Lower leg skin (tissue), 4 donors: ENCODE measurements around the gene COL19A1. TPM values are rescaled to one million over a fixed set of nuclear protein-coding genes. Genes with fewer than 3 reads are reported as not detected.

Experiments used
- DNase-seq, 2 donors: peaks; one replicate each; pipeline ENCODE4 v3.0.0-alpha.2; 2019; ENCODE audit warnings: low spot score in 2 of 2
- H3K4me3 ChIP-seq: fragments of 200-600 bp; sonication (generic); 2 replicates; pipeline ENCODE4 v1.5.1; 2017; ENCODE audit warnings: mild to moderate bottlenecking, low read depth; ENCODE audit not compliant: poor library complexity, severe bottlenecking
- POLR2A ChIP-seq, 2 donors: fragments of 450-650 bp; IDR thresholded peaks; one replicate each; pipeline ENCODE4 v1.6.1; 2016 to 2017; ENCODE audit warnings: antibody characterized with exemption in 2 of 2, mild to moderate bottlenecking in 1 of 2, moderate library complexity in 1 of 2
- WGBS, 2 donors: methylation state at CpG; one replicate each; pipeline ENCODE4 v1.1.5; 2018; 5-methylcytosine and 5-hydroxymethylcytosine counted together
- intact Hi-C: fragments of 100-400 bp; cut with DNase I; formaldehyde crosslinking; loops from one replicate; pipeline ENCODE4 v1.15.0; 2023; ENCODE audit warnings: low total_unique reads
- total RNA-seq, 4 donors: library from RNA; depleted of rRNA; stranded (reverse); fragments of >200 nt; gene quantifications; one replicate each; pipeline ENCODE4 v1.1.0, GENCODE V29; 2016
- TF ChIP-seq, protein P1 (sequence below), 3 donors: fragments of 450-650 bp; IDR thresholded peaks; one replicate each; pipeline ENCODE4 v1.5.1; 2016; ENCODE audit warnings: antibody characterized with exemption in 3 of 3, mild to moderate bottlenecking in 3 of 3, moderate library complexity in 2 of 3

Gene COL19A1
- total RNA-seq, 4 donors from 2014 or later, result 0.12 to 0.19 TPM; not detected in 2

DNA sequence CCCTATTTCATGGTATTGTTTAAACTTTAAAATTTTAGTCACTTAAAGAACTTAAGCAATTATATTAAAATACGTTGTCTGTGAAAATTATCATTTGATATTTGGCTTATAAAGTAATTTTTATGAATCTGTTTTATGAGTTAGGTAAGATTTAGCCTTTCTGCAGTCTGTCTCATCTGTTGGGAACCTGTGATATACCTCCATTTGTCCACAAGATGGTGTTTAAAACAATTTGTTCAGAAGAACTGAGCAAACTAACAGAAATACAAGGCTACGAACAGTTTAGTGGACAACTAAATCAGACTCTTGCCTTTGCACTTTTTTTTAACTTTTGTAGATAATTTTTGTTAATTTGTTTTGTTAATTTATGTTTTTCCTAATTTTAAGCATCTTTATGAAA, 344.1 kb downstream of the COL19A1 start:
- TF ChIP-seq, protein P1, sequence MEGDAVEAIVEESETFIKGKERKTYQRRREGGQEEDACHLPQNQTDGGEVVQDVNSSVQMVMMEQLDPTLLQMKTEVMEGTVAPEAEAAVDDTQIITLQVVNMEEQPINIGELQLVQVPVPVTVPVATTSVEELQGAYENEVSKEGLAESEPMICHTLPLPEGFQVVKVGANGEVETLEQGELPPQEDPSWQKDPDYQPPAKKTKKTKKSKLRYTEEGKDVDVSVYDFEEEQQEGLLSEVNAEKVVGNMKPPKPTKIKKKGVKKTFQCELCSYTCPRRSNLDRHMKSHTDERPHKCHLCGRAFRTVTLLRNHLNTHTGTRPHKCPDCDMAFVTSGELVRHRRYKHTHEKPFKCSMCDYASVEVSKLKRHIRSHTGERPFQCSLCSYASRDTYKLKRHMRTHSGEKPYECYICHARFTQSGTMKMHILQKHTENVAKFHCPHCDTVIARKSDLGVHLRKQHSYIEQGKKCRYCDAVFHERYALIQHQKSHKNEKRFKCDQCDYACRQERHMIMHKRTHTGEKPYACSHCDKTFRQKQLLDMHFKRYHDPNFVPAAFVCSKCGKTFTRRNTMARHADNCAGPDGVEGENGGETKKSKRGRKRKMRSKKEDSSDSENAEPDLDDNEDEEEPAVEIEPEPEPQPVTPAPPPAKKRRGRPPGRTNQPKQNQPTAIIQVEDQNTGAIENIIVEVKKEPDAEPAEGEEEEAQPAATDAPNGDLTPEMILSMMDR (IDR thresholded peaks at IDR 0.05), result no peak
- no peak for TF ChIP-seq POLR2A (IDR thresholded peaks at IDR 0.05)
- WGBS, 2 donors, result 55 to 62% methylated on average over 2 of the region's 2 CpGs
- H3K4me3 ChIP-seq, result no peak overlapping the region
- no peak for DNase-seq
- intact Hi-C loops, result no loop called here

DNA sequence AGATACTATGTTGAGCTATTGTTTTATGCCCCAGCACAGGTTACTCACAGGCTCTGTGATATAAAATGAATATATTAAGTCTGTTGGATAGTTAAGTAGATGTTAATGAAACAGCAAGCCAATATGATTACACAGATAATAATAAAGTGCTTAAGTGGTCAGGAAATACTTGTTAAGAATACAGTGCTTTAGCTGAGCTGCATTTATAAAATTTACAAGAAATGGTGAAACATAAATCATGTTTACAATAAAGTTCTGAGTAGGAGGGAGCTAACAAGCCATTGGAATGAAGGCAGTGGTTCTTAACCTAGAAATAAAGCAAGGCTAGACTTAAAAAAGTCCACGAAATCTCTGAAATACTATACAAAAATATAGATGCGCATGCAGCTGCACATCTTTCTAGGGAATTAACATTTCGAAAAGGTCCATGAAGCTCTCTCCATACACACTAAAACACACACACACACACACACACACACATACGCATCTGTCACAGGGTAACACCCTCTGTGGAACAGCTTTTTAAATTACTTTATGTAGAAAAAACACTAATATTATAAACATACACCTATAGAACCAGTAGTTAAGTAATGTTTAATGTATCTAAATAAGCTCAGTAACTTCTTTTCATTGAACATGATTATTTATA, 349.2 kb downstream of the COL19A1 start:
- no peak for DNase-seq
- TF ChIP-seq, protein P1 (IDR thresholded peaks at IDR 0.05), result no peak
- TF ChIP-seq POLR2A (IDR thresholded peaks at IDR 0.05), result no peak
- H3K4me3 ChIP-seq, result no peak overlapping the region
- WGBS, 2 donors, result 76 to 81% methylated on average over 4 of the region's 4 CpGs
- intact Hi-C loops, result no loop called here

DNA sequence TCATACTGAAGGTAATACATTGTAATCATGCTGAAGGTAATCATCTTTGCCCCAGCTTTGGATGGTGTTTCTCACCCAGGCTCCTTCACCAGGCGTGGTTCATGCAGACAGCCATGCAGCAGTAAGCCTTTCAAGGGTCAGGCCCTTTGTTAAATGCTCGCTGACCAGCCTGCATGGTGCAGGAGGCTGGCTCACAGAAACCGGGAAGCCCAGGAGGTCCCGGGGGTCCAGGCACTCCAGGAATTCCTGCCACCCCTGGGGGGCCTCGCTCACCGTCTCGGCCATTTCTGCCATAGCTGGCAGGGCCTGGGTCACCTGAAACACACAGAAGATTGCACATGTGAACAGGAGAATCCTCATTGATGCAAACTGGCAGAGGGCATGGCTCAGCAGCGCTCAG, 350.4 kb downstream of the COL19A1 start:
- no peak for DNase-seq
- WGBS, 2 donors, result 60 to 81% methylated on average over 8 of the region's 8 CpGs
- intact Hi-C loops, result no loop called here
- TF ChIP-seq, protein P1 (IDR thresholded peaks at IDR 0.05), result no peak
- TF ChIP-seq POLR2A (IDR thresholded peaks at IDR 0.05), result no peak
- no peak overlapping the region for H3K4me3 ChIP-seq

DNA sequence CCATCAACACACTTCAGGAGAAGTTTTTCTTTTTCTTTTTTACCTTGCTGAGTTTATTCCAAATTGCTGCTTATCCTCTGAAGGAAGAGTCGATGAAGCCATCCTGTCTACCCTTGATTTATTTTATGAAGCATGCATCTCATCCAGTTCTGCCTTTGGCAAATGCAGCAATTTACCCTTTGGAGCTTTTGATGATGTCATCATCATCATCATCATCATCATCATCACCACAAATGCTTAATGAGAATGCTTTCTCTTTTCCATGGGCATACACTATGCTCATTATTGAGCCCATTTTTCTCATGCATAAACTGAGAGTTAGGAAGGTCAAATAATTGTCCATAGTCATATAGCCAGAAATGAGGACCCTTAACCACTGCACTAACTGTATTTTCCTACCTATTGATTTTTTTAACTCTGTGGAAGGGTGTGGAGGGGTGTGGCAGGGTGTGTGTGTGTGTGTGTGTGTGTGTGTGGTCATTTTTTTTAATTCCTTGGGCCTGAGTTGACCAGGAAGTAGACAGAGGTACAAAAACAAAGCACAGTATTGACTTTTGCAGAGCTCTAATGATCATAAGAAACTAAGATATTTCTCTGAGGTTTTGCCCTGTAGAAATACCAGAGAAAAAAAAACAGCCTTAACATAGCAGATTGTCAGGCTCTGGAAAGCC, 353.7 kb downstream of the COL19A1 start:
- TF ChIP-seq, protein P1 (IDR thresholded peaks at IDR 0.05), result no peak
- TF ChIP-seq POLR2A (IDR thresholded peaks at IDR 0.05), result no peak
- no peak overlapping the region for H3K4me3 ChIP-seq
- 67 to 80% methylated on average over 1 of the region's 1 CpG for WGBS, 2 donors
- intact Hi-C loops, result no loop called here
- no peak for DNase-seq

DNA sequence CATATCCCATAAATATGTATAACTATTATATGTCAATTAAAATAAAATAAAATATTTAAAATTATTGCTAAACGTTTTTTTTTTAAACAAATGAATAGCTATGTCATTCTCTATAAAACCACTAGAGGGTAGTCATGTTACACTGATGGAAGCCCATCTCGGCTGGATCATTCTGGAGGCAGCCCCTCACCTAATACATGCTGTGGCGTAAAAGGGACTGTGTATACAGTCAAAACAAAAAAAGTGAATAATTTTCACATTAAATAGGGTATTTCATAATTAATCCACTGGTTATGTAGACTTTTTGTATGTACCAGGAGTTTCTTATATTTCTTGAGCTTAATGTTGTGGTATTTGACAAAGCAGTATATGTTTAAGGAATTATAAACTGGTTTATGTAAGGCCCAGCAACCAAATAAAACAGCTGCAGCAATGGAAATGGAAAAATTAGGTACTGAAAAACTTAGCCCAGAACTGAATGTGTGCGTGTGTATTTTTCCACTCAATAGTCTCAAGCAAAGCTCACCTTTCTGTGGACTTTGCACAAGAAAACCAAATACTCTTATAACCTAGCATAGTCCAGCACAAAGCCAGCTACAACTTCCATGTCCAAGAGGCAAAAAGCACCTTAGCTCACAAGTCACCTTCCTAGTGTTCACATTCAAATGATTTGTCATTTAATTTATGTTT, 354.8 kb downstream of the COL19A1 start:
- DNase-seq, result no peak
- TF ChIP-seq, protein P1 (IDR thresholded peaks at IDR 0.05), result no peak
- no peak for TF ChIP-seq POLR2A (IDR thresholded peaks at IDR 0.05)
- H3K4me3 ChIP-seq, result no peak overlapping the region
- intact Hi-C loops, result no loop called here
- 13 to 17% methylated on average over 4 of the region's 4 CpGs for WGBS, 2 donors
